ENCODE results near the gene SLC66A3. TPM values are rescaled to one million over a fixed set of nuclear protein-coding genes. Genes with fewer than 3 reads are reported as not detected.

The SLC66A3 gene
- 26.0 and 37.5 TPM in 2 replicates for total RNA-seq

GRCh38 chr2:11155381-11156035, at the start of gene SLC66A3:
Gene SLC66A3, plus strand, starts transcription at chr2:11155467. Its CDS starts 80 bp downstream, at chr2:11155547.

Other genes starting within 250 kb of the SLC66A3 start
- not detected in 2 replicates for gene KCNF1, start 243.5 kb upstream of the SLC66A3 start, total RNA-seq
- 31.6 and 42.4 TPM in 2 replicates for gene ROCK2, start 189.2 kb downstream of the SLC66A3 start, total RNA-seq